GM10266 (cell line): ENCODE results near the gene AKR1C8.
"Not testable (repeated sequence)": the region's sequence is repeated elsewhere in the genome, so short reads cannot be mapped to it uniquely, and the experiment has no call there.

ENCODE experiments used
- DNase-seq: peaks from one replicate; pipeline ENCODE4 v3.0.0; 2012; ENCODE audit errors: extremely low spot score
- TF ChIP-seq, protein P1 (sequence below): IDR thresholded peaks from 2 replicates; pipeline ENCODE4 v1.5.1; 2012; ENCODE audit warnings: mild to moderate bottlenecking, low read depth; ENCODE audit not compliant: control insufficient read depth, insufficient read depth; ENCODE audit errors: missing control alignments

The AKR1C8 gene

DNA sequence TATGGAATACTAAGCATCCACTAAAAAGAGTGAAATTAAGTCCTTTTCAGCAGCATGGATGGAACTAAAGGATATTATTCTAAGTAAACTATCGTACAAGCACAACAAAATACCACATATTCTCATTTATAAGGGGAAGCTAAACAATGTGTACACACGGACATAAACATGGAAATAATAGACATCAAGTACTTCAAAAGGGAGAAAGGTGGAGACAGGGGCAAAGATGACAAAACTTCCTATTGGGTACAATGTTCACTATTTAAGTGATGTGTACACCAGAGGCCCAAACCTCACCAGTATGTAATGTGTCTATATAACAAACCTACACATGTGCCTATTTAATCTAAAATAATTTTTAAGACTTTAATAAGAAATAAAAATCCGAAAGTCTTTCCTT is 9.5 kb upstream of the AKR1C8 start:
- TF ChIP-seq, protein P1, sequence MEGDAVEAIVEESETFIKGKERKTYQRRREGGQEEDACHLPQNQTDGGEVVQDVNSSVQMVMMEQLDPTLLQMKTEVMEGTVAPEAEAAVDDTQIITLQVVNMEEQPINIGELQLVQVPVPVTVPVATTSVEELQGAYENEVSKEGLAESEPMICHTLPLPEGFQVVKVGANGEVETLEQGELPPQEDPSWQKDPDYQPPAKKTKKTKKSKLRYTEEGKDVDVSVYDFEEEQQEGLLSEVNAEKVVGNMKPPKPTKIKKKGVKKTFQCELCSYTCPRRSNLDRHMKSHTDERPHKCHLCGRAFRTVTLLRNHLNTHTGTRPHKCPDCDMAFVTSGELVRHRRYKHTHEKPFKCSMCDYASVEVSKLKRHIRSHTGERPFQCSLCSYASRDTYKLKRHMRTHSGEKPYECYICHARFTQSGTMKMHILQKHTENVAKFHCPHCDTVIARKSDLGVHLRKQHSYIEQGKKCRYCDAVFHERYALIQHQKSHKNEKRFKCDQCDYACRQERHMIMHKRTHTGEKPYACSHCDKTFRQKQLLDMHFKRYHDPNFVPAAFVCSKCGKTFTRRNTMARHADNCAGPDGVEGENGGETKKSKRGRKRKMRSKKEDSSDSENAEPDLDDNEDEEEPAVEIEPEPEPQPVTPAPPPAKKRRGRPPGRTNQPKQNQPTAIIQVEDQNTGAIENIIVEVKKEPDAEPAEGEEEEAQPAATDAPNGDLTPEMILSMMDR, result no peak
- DNase-seq, result no peak

DNA sequence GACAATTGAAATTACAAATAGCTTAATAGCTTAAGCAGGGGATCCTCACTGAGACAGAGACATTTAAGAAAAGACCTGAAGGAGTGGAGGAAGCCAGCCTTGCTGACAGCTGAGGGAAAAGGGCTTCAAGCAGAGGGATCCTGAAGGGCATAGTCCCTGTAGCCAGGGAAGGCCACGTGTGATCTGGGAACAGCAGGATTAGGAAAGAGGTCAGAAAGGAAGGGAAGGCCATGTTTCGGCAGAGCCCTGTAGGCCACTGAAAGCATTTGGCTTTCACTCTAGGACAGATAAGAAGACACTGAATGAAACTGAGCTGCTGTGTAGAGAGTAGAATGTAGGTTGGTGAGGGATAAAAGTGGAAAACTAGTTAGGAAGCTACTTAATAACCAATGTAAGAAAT is 3.4 kb upstream of the AKR1C8 start:
- no peak for DNase-seq
- TF ChIP-seq, protein P1, result no peak

DNA sequence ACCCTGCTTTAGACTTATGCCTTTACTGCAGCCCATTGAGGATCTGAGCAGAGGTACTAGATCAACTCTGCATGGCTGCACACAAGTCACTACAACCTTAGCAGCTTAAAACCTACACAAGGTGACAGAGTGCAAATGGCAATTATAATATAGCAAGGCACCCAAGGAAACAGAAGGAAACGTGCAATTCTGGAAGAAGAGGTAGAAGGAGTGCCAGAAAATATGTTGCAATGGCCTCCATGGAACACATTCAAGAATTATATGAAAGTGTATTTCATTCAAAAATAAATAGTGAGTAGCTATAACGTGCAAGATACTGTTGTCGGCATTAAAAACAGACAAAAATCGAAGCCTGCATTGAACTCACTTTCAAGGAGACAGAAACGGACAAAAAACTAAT is 2.9 kb upstream of the AKR1C8 start:
- no peak for DNase-seq
- TF ChIP-seq, protein P1, result no peak

DNA sequence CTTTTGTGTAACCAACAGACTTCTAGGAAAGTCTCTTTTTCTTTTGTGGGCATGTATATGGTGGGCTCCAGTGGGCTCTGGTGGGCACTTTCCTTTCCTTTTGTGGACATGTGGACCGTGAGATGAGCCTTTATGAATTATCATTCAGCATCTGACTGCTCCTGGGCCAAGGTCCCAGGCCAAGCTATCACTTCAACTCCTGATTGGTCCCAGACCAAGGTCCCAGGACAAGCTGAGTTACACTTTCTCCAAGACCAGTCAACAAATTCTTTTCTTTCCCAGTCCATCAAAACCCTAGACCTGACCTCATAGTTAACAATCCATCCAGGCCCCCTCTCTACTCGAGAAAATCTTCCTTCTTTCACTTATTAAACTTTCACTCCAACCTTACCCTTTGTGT is 1.0 kb downstream of the AKR1C8 start:
- DNase-seq, result no peak
- TF ChIP-seq, protein P1, result no peak

DNA sequence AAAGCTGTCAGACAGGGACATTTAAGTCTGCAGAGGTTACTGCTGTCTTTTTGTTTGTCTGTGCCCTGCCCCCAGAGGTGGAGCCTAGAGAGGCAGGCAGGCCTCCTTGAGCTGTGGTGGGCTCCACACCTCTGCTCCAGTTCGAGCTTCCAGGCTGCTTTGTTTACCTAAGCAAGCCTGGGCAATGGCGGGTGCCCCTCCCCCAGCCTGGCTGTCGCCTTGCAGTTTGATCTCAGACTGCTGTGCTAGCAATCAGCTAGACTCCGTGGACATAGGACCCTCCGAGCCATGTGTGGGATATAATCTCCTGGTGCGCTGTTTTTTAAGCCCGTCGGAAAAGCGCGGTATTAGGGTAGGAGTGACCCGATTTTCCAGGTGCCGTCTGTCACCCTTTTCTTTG is 4.4 kb downstream of the AKR1C8 start:
- DNase-seq, result not testable (repeated sequence)

DNA sequence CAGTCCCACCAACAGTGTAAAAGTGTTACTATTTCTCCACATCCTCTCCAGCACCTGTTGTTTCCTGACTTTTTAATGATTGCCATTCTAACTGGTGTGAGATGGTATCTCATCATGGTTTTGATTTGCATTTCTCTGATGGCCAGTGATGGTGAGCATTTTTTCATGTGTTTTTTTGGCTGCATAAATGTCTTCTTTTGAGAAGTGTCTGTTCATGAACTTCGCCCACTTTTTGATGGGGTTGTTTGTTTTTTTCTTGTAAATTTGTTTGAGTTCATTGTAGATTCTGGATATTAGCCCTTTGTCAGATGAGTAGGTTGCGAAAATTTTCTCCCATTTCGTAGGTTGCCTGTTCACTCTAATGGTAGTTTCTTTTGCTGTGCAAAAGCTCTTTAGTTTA is 9.4 kb downstream of the AKR1C8 start:
- not testable (repeated sequence) for DNase-seq

DNA sequence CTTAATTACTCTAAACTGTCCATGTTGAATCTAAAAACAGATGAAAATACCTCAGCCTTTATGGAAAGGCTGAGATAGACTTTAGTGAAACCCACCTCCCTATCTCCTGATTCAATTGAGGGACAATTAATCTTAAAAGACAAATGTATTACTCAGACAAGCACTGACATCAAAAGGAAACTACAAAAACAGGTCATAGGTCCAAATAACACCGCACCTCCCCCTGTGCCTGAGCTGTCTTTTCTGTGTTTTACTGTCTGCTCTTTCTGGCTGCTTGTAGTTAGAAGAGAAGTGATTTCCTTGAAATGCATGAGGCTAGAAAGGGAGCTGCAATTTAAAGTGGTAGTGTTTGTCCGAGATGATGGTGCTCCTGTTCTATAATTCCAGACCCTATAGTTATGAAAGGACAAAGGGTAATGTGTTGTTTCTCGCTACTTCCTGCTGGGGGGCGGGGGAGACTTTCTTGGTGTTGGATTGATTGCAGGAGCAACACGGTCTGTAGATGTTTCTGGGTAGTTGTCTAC is 16.0 kb downstream of the AKR1C8 start:
- TF ChIP-seq, protein P1, result no peak
- DNase-seq, result no peak

DNA sequence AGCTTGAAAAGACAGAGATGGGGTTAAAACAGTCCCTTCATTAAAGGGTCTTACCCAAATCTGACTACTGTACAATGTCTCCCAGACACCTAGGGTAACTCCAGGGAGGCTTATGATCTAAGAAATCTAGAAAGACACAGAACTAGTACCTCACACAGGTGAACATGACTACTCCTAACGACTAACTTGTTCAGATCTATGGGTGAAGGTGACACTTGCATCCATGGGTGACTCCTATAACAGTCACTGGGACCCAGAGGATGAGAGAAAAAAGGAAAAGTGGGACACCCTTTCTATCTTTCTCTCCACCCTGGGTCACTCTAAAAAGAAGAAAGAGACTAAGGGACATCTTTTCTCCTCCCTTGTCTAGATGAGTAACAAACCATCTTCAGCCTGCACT is 19.2 kb downstream of the AKR1C8 start:
- DNase-seq, result no peak

More for the DNA sequence above, 19.2 kb downstream of the AKR1C8 start:
- TF ChIP-seq, protein P1, result no peak
